Testis (tissue), 3 donors: ENCODE measurements around the gene TRMT61B. TPM values are rescaled to one million over a fixed set of nuclear protein-coding genes. Genes with fewer than 3 reads are reported as not detected.

Experiments used
- DNase-seq: peaks from one replicate; pipeline ENCODE4 v3.0.0-alpha.2; 2019
- H3K27ac ChIP-seq, 2 donors: fragments of 200-600 bp; sonication (generic); one replicate each; pipeline ENCODE4 v1.5.1; 2019
- H3K27me3 ChIP-seq: fragments of 200-600 bp; sonication (generic); one replicate; pipeline ENCODE4 v1.5.1; 2019
- H3K36me3 ChIP-seq: fragments of 200-600 bp; sonication (generic); one replicate; pipeline ENCODE4 v1.5.1; 2017; ENCODE audit warnings: low read depth; ENCODE audit errors: missing control alignments
- H3K4me1 ChIP-seq: fragments of 200-600 bp; sonication (generic); one replicate; pipeline ENCODE4 v1.5.1; 2019
- H3K4me3 ChIP-seq, 2 donors: fragments of 200-600 bp; sonication (generic); one replicate each; pipeline ENCODE4 v1.5.1; 2017 to 2019
- H3K9me3 ChIP-seq: fragments of 200-600 bp; sonication (generic); one replicate; pipeline ENCODE4 v1.5.1; 2017
- POLR2A ChIP-seq: fragments of 450-650 bp; IDR thresholded peaks from one replicate; pipeline ENCODE4 v1.6.1; 2017; ENCODE audit warnings: antibody characterized with exemption, mild to moderate bottlenecking, moderate library complexity
- WGBS, 2 donors: methylation state at CpG; one replicate each; pipeline ENCODE4 v1.1.5; 2018; 5-methylcytosine and 5-hydroxymethylcytosine counted together
- intact Hi-C: fragments of 100-400 bp; cut with DNase I; formaldehyde crosslinking; loops from one replicate; pipeline ENCODE4 v1.15.1; 2023; ENCODE audit warnings: low total_unique reads
- polyA plus RNA-seq: library from polyadenylated mRNA; stranded (reverse); fragments of 350-450 nt; fragmentation: Illumina TruSeq; extraction: RNeasy Lipid Tissue Mini Kit (QIAGEN cat#74804); gene quantifications from one replicate; pipeline ENCODE4 v1.2.3, GENCODE V29; 2014; ENCODE audit warnings: low read depth, low replicate concordance; ENCODE audit not compliant: insufficient read depth
- total RNA-seq, 2 donors: library from RNA; depleted of rRNA; stranded (reverse); fragments of >200 nt; gene quantifications; one replicate each; pipeline ENCODE4 v1.2.3, GENCODE V29; 2016
- TF ChIP-seq, protein P1 (sequence below), 3 experiments: fragments of 450-650 bp in 2 of 3; fragments of 200-600 bp in 1 of 3; sonication (generic) in 1 of 3; IDR thresholded peaks; one replicate each; pipeline ENCODE4 v1.5.1; 2016 to 2019; ENCODE audit warnings: antibody characterized with exemption in 3 of 3, mild to moderate bottlenecking in 2 of 3, moderate library complexity in 1 of 3

TRMT61B gene
- total and polyA plus RNA-seq, 3 donors from 2014 or later: 11.1 to 14.6 (median 13.4) TPM

DNA sequence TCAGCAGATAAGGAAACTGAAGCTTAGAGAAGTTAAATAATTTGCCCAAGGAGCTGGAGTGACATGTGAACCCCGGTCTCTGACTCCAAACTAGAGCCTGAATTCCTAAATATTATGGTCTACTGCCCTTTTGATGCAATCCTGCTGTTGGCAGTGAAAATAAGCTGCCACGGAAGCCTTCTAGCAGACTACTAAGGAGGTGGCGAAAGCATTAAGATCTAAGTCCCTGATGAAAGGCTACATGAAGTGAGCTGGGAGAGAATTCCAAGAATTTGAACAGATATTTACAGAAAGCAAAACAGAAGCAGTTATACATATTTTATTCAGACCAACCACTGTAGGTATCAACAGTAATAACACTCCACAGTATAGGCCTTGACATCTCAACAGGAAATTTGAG is 28.1 kb downstream of the TRMT61B start:
- Histone ChIP-seq H3K36me3 (no peaks in the 10 kb centered on the region), H3K27ac (no peak overlapping the region), H3K4me3 (no peak overlapping the region), H3K4me1 (no peaks in the 10 kb centered on the region), H3K27me3 (no peaks in the 10 kb centered on the region), H3K9me3 (no peaks in the 10 kb centered on the region)
- intact Hi-C loops: no loop called here
- 58 to 60% methylated on average over 3 of the region's 3 CpGs for WGBS, 2 donors
- DNase-seq: no peak
- TF ChIP-seq POLR2A: no peak
- TF ChIP-seq, protein P1, sequence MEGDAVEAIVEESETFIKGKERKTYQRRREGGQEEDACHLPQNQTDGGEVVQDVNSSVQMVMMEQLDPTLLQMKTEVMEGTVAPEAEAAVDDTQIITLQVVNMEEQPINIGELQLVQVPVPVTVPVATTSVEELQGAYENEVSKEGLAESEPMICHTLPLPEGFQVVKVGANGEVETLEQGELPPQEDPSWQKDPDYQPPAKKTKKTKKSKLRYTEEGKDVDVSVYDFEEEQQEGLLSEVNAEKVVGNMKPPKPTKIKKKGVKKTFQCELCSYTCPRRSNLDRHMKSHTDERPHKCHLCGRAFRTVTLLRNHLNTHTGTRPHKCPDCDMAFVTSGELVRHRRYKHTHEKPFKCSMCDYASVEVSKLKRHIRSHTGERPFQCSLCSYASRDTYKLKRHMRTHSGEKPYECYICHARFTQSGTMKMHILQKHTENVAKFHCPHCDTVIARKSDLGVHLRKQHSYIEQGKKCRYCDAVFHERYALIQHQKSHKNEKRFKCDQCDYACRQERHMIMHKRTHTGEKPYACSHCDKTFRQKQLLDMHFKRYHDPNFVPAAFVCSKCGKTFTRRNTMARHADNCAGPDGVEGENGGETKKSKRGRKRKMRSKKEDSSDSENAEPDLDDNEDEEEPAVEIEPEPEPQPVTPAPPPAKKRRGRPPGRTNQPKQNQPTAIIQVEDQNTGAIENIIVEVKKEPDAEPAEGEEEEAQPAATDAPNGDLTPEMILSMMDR (IDR thresholded peaks at IDR 0.05): no peak

DNA sequence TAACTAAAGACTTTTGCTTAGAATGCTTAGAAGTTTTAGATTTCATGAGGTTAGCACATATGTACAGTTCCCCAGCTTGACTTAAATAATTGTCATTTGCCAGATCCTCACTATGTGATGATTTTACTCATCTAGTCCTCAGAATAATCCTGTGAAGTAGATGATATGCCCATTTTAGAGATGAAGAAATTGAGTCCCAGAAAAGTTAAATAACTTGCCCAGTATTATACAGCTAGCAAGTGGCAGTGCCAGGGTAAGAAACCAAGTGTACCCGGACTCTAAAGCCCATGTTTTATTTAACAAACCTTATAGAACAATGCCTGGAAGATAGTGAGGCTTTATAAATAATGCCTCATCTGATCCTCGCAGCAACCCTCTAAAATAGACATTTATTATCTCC is 31.1 kb downstream of the TRMT61B start:
- WGBS, 2 donors: 61 to 88% methylated on average over 2 of the region's 2 CpGs
- Histone ChIP-seq H3K4me3 (no peak overlapping the region), H3K27ac (no peak overlapping the region), H3K9me3 (no peaks in the 10 kb centered on the region), H3K27me3 (no peaks in the 10 kb centered on the region), H3K4me1 (no peaks in the 10 kb centered on the region), H3K36me3 (no peaks in the 10 kb centered on the region)
- no peak for DNase-seq
- TF ChIP-seq, protein P1 (IDR thresholded peaks at IDR 0.05): no peak
- no peak for TF ChIP-seq POLR2A
- intact Hi-C loops: no loop called here

DNA sequence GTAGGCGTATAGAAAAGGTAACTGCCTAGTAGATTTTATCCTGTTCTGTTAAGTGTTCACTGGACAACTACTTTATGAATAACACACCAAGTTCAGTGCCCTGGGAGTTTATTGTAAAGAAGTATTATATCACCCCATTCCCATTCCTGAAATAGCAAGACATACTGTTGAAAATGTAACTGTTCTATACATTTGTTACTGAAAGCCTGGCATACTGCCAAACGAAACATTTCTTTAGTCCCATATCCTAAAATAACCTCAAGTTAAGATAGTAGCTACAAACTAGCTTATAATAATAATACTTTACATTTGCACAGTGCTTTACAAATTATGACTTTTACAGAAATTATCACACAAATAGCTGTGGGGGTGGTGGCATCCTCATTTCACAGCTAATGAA is 34.3 kb downstream of the TRMT61B start:
- Histone ChIP-seq H3K27ac (no peak overlapping the region), H3K4me1 (no peaks in the 10 kb centered on the region), H3K9me3 (no peaks in the 10 kb centered on the region), H3K27me3 (no peaks in the 10 kb centered on the region), H3K4me3 (no peak overlapping the region), H3K36me3 (no peaks in the 10 kb centered on the region)
- TF ChIP-seq, protein P1 (IDR thresholded peaks at IDR 0.05): no peak
- no peak for TF ChIP-seq POLR2A
- intact Hi-C loops: no loop called here
- WGBS, 2 donors: 35 to 39% methylated on average over 2 of the region's 2 CpGs
- DNase-seq: no peak

GRCh38 chr2:28833740-28834470 is 36.2 kb downstream of the TRMT61B start:
- Histone ChIP-seq H3K4me1 (no peaks in the 10 kb centered on the region), H3K36me3 (no peaks in the 10 kb centered on the region), H3K27ac (no peak overlapping the region), H3K9me3 (no peaks in the 10 kb centered on the region), H3K27me3 (no peaks in the 10 kb centered on the region), H3K4me3 (no peak overlapping the region)
- intact Hi-C loops: no loop called here
- TF ChIP-seq POLR2A: no peak
- TF ChIP-seq, protein P1 (IDR thresholded peaks at IDR 0.05): no peak
- 90 to 98% methylated on average over 2 of the region's 2 CpGs for WGBS, 2 donors
- no peak for DNase-seq

GRCh38 chr2:28828382-28828781 is 41.7 kb downstream of the TRMT61B start:
- no peak overlapping the region for H3K27ac ChIP-seq
- DNase-seq: no peak
- no peaks in the 10 kb centered on the region for H3K4me1 ChIP-seq
- TF ChIP-seq, protein P1 (IDR thresholded peaks at IDR 0.05): no peak
- TF ChIP-seq POLR2A: no peak
- no peaks in the 10 kb centered on the region for H3K36me3 ChIP-seq
- H3K4me3 ChIP-seq: no peak overlapping the region
- WGBS, 2 donors: 86 to 92% methylated on average over 2 of the region's 2 CpGs
- H3K9me3 ChIP-seq: no peaks in the 10 kb centered on the region
- intact Hi-C loops: no loop called here
- H3K27me3 ChIP-seq: no peaks in the 10 kb centered on the region
